ENCODE data around the gene BORCS5. TPM values are rescaled to one million over a fixed set of nuclear protein-coding genes. Genes with fewer than 3 reads are reported as not detected.

The BORCS5 gene
- total RNA-seq, 1 experiment from 2014 or later: 6.4 TPM

DNA sequence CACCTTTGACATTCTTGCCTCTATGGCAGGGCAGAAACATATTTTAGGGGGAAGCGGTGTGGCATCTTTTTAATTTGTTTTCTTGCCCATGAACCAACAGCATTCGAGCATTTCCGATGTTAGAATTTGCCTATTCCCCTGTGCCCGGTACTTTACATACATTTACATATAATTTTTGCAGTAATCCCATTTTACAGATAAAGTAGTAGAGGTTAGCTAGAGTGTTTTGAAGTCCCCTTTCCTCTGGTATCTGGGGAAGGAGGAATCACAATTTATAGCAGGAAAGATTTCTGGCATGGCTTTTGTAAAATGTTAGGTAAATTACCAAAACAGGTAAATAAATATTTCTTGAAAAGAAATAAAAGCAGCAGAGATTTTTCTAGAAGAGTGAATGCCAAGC is 1.6 kb downstream of the BORCS5 start:
- Histone ChIP-seq H3K27ac (ENCODE audit: low read length) (peak overlapping the region; percentile 82), H3K4me1 (ENCODE audit: low read length) (peaks cover 20% of the 10 kb centered on the region), H2AFZ (ENCODE audit: low read length) (no peak overlapping the region), H4K20me1 (ENCODE audit: insufficient read depth, low read depth, low read length) (no peaks in the 10 kb centered on the region; the same call in 1 of the 2 replicates), H3K79me2 (ENCODE audit: low read length) (peaks cover 13% of the 10 kb centered on the region; the same call in 1 of the 2 replicates), H3K4me3 (ENCODE audit: low read length) (peak overlapping the region; percentile 88), H3K9me3 (ENCODE audit: low read length) (no peaks in the 10 kb centered on the region), H3K27me3 (ENCODE audit: low read length) (no peaks in the 10 kb centered on the region), H3K9me2 (replicated peaks; ENCODE audit: insufficient read depth, low read length) (no peaks in the 10 kb centered on the region), H3K36me3 (ENCODE audit: insufficient read depth, low read length) (no peaks in the 10 kb centered on the region), H3K9ac (ENCODE audit: low read length) (peak overlapping the region; percentile 92), H3K4me2 (ENCODE audit: low read depth, low read length, poor library complexity, severe bottlenecking) (peak overlapping the region; percentile 86)
- peak; percentile 69 for DNase-seq

GRCh38 chr12:12364787-12365445 is 8.0 kb downstream of the BORCS5 start:
- H3K9me2 ChIP-seq (replicated peaks; ENCODE audit: insufficient read depth, low read length): no peaks in the 10 kb centered on the region
- H3K36me3 ChIP-seq (ENCODE audit: insufficient read depth, low read length): no peaks in the 10 kb centered on the region
- peaks cover 3% of the 10 kb centered on the region; the same call in 1 of the 2 replicates for H3K79me2 ChIP-seq (ENCODE audit: low read length)
- no peaks in the 10 kb centered on the region for H3K27me3 ChIP-seq (ENCODE audit: low read length)
- H3K27ac ChIP-seq (ENCODE audit: low read length): no peak overlapping the region
- no peak overlapping the region for H3K9ac ChIP-seq (ENCODE audit: low read length)
- H2AFZ ChIP-seq (ENCODE audit: low read length): no peak overlapping the region
- no peak overlapping the region for H3K4me2 ChIP-seq (ENCODE audit: low read depth, low read length, poor library complexity, severe bottlenecking)
- H3K4me1 ChIP-seq (ENCODE audit: low read length): peaks cover 16% of the 10 kb centered on the region
- no peaks in the 10 kb centered on the region for H4K20me1 ChIP-seq (ENCODE audit: insufficient read depth, low read depth, low read length)
- no peak overlapping the region for H3K4me3 ChIP-seq (ENCODE audit: low read length)
- no peaks in the 10 kb centered on the region for H3K9me3 ChIP-seq (ENCODE audit: low read length)
- DNase-seq: no peak

DNA sequence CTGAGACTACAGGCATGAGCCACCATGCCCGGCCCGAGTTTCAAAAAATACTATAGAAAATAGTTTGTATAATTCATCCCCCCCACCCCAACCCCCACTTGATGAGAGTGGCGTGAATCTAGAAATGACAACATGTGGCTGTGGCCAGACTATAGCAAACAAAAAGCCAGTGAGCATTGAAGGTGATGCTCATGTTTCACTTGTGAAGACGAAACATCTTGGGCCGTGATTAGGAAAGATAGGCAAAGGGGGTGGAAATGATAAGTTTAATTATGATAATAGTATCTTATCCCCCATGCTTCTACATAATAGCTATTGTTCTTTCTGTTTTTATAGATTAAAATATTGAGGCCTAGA is 8.5 kb downstream of the BORCS5 start:
- Histone ChIP-seq H3K4me3 (ENCODE audit: low read length) (no peak overlapping the region), H3K9ac (ENCODE audit: low read length) (no peak overlapping the region), H3K79me2 (ENCODE audit: low read length) (no peaks in the 10 kb centered on the region), H3K4me1 (ENCODE audit: low read length) (peaks cover 16% of the 10 kb centered on the region), H2AFZ (ENCODE audit: low read length) (no peak overlapping the region; the same call in 1 of the 2 replicates), H3K9me3 (ENCODE audit: low read length) (no peaks in the 10 kb centered on the region), H3K27ac (ENCODE audit: low read length) (peak overlapping the region; percentile 59; the same call in 1 of the 2 replicates), H3K9me2 (replicated peaks; ENCODE audit: insufficient read depth, low read length) (no peaks in the 10 kb centered on the region), H3K36me3 (ENCODE audit: insufficient read depth, low read length) (no peaks in the 10 kb centered on the region), H3K4me2 (ENCODE audit: low read depth, low read length, poor library complexity, severe bottlenecking) (peak overlapping the region; percentile 29), H3K27me3 (ENCODE audit: low read length) (no peaks in the 10 kb centered on the region), H4K20me1 (ENCODE audit: insufficient read depth, low read depth, low read length) (no peaks in the 10 kb centered on the region)
- no peak for DNase-seq

DNA sequence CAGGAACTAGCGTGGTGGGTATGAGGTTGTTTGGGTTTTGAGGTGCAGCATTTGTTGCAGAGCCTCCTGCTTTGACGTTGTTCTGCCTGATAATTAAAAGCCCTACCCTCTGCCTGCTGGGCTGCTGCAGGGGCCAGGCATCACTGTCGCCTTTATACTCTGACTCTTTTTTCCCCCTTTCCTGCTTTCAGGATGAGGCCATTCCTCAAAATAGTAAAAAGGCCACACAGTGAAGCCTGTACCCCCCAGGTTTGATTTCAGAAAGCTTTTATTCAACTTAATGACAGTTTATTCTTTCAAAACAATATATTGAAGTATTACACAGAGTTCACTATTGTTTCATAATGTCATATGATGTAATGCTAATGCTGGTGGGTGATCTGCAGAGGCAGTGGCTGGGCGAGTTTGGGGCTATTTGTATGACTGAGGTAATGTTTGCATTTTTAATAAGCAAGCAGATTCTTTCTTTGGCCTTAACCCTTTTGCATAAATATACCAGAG is 9.1 kb downstream of the BORCS5 start:
- H3K79me2 ChIP-seq (ENCODE audit: low read length): no peaks in the 10 kb centered on the region
- DNase-seq: peak; percentile 59
- H3K36me3 ChIP-seq (ENCODE audit: insufficient read depth, low read length): no peaks in the 10 kb centered on the region
- no peak overlapping the region; the same call in 1 of the 2 replicates for H2AFZ ChIP-seq (ENCODE audit: low read length)
- no peaks in the 10 kb centered on the region for H3K9me3 ChIP-seq (ENCODE audit: low read length)
- H3K9ac ChIP-seq (ENCODE audit: low read length): no peak overlapping the region; the same call in 1 of the 2 replicates
- peak overlapping the region; percentile 29 for H3K4me2 ChIP-seq (ENCODE audit: low read depth, low read length, poor library complexity, severe bottlenecking)
- H3K27ac ChIP-seq (ENCODE audit: low read length): peak overlapping the region; percentile 59
- H3K27me3 ChIP-seq (ENCODE audit: low read length): no peaks in the 10 kb centered on the region
- no peak overlapping the region for H3K4me3 ChIP-seq (ENCODE audit: low read length)
- H3K4me1 ChIP-seq (ENCODE audit: low read length): peaks cover 16% of the 10 kb centered on the region
- no peaks in the 10 kb centered on the region for H4K20me1 ChIP-seq (ENCODE audit: insufficient read depth, low read depth, low read length)
- no peaks in the 10 kb centered on the region for H3K9me2 ChIP-seq (replicated peaks; ENCODE audit: insufficient read depth, low read length)

- Histone ChIP-seq H3K4me1 (ENCODE audit: low read length) (peaks cover 16% of the 10 kb centered on the region), H3K4me2 (ENCODE audit: low read depth, low read length, poor library complexity, severe bottlenecking) (peak overlapping the region; percentile 29), H3K9ac (ENCODE audit: low read length) (no peak overlapping the region), H4K20me1 (ENCODE audit: insufficient read depth, low read depth, low read length) (no peaks in the 10 kb centered on the region), H2AFZ (ENCODE audit: low read length) (no peak overlapping the region), H3K27me3 (ENCODE audit: low read length) (no peaks in the 10 kb centered on the region), H3K27ac (ENCODE audit: low read length) (peak overlapping the region; percentile 59; the same call in 1 of the 2 replicates), H3K4me3 (ENCODE audit: low read length) (no peak overlapping the region), H3K79me2 (ENCODE audit: low read length) (no peaks in the 10 kb centered on the region), H3K9me2 (replicated peaks; ENCODE audit: insufficient read depth, low read length) (no peaks in the 10 kb centered on the region), H3K9me3 (ENCODE audit: low read length) (no peaks in the 10 kb centered on the region), H3K36me3 (ENCODE audit: insufficient read depth, low read length) (no peaks in the 10 kb centered on the region)
- DNase-seq: no peak
Observed at GRCh38 chr12:12366701-12367481, 10.0 kb downstream of the BORCS5 start.

DNA sequence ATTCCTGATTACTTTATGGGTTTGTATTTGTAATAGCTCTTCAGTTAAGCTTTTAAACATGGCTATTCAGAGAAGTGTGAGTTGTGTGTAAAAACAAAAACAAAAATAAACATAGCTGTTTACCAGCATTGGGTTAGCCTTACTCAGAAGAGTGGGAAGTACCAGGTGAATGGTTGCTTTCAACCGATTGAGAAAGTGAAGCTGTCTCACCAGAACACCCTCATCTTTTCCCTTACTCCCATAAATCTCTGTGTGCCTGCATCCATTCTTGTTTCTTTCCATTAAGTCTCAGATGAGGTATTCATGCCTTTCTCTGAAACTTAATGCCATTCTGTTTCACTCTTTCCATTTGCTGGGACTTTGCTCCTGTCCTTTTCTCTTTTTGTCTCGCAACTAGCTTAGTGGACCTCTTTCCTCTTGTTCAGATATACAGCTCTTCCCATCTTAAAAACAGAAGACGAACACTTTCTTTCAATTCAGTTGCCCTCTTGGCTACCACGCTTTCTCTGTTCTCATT is 10.7 kb downstream of the BORCS5 start:
- H3K9me2 ChIP-seq (replicated peaks; ENCODE audit: insufficient read depth, low read length): no peaks in the 10 kb centered on the region
- no peak overlapping the region for H3K4me2 ChIP-seq (ENCODE audit: low read depth, low read length, poor library complexity, severe bottlenecking)
- no peak overlapping the region for H2AFZ ChIP-seq (ENCODE audit: low read length)
- H3K4me3 ChIP-seq (ENCODE audit: low read length): no peak overlapping the region
- no peak overlapping the region for H3K9ac ChIP-seq (ENCODE audit: low read length)
- H3K27ac ChIP-seq (ENCODE audit: low read length): no peak overlapping the region
- H3K79me2 ChIP-seq (ENCODE audit: low read length): no peaks in the 10 kb centered on the region
- H3K4me1 ChIP-seq (ENCODE audit: low read length): peaks cover 16% of the 10 kb centered on the region
- H4K20me1 ChIP-seq (ENCODE audit: insufficient read depth, low read depth, low read length): no peaks in the 10 kb centered on the region
- H3K27me3 ChIP-seq (ENCODE audit: low read length): no peaks in the 10 kb centered on the region
- no peaks in the 10 kb centered on the region for H3K36me3 ChIP-seq (ENCODE audit: insufficient read depth, low read length)
- DNase-seq: no peak
- H3K9me3 ChIP-seq (ENCODE audit: low read length): no peaks in the 10 kb centered on the region

GRCh38 chr12:12372946-12373722 is 16.3 kb downstream of the BORCS5 start:
- Histone ChIP-seq H3K9me2 (replicated peaks; ENCODE audit: insufficient read depth, low read length) (no peaks in the 10 kb centered on the region), H3K36me3 (ENCODE audit: insufficient read depth, low read length) (no peaks in the 10 kb centered on the region), H3K4me3 (ENCODE audit: low read length) (no peak overlapping the region), H3K4me1 (ENCODE audit: low read length) (no peaks in the 10 kb centered on the region), H4K20me1 (ENCODE audit: insufficient read depth, low read depth, low read length) (no peaks in the 10 kb centered on the region), H3K9me3 (ENCODE audit: low read length) (no peaks in the 10 kb centered on the region), H3K27me3 (ENCODE audit: low read length) (no peaks in the 10 kb centered on the region), H3K4me2 (ENCODE audit: low read depth, low read length, poor library complexity, severe bottlenecking) (no peak overlapping the region), H2AFZ (ENCODE audit: low read length) (no peak overlapping the region), H3K27ac (ENCODE audit: low read length) (no peak overlapping the region), H3K79me2 (ENCODE audit: low read length) (0 out of 2 replicates have a peak, but pooled peaks cover 3% of the 10 kb centered on the region), H3K9ac (ENCODE audit: low read length) (no peak overlapping the region)
- DNase-seq: no peak

Data from Karpas-422 (cell line).